ENCODE results near the gene CSF3.

Gene CSF3

DNA sequence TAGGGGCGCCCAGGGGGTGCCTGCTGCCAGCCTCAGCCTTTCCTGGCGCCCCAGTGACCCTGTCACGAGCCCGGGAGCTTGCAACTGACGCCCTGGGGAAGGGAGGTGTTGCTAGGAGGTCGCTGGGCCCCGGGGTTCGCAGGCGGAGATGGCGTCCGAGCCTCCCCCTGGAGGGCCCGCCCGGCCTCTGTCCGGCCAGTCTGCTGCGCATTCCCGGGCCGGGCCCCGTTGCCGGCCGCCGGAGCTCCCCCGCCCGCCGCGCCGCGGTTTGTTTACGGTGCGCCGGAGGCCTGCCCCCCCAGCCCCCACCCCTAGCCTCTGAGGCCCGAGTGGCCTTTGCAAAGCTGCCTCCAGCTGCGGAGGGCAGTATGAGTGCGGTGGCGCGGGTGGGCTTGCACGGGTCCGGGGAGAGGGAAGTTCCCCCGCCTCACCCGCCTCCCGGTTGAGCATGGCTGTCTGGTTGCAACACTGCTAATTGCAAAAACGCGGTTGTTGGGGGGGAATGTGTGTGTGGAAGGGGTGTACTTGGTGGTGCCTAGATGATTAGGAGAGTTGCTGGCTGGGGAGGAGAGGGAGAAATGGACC lies 48.0 kb downstream of the CSF3 start:
- no peak for DNase-seq

DNA sequence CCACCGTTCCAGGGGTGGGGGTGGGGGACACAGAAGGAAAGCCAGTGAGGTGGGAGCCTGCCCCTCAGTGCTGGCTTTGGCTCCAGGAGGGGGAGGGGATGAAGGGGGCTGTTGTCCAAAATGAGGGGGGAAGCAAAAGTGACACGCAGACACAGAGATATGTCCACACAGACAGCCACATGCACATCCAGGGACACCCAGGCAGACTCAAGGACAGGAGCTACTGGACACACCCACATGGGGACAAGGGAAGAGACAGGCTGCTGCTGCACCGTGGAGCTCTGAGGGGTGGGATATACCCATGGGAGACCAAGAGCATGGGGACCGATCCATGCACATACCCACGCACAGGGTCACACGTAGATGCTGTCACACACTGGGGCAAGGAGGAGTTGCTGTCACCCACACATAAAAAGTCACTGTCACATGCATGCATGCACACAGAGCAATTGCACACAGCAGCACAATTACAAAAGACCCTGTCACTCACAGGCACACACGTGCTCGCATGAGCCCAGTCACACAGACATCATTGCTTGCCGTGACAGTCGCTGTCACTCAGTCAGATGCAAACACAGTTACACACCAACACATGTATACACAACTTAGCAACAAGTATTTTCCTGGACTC lies 48.8 kb downstream of the CSF3 start:
- DNase-seq, result no peak

DNA sequence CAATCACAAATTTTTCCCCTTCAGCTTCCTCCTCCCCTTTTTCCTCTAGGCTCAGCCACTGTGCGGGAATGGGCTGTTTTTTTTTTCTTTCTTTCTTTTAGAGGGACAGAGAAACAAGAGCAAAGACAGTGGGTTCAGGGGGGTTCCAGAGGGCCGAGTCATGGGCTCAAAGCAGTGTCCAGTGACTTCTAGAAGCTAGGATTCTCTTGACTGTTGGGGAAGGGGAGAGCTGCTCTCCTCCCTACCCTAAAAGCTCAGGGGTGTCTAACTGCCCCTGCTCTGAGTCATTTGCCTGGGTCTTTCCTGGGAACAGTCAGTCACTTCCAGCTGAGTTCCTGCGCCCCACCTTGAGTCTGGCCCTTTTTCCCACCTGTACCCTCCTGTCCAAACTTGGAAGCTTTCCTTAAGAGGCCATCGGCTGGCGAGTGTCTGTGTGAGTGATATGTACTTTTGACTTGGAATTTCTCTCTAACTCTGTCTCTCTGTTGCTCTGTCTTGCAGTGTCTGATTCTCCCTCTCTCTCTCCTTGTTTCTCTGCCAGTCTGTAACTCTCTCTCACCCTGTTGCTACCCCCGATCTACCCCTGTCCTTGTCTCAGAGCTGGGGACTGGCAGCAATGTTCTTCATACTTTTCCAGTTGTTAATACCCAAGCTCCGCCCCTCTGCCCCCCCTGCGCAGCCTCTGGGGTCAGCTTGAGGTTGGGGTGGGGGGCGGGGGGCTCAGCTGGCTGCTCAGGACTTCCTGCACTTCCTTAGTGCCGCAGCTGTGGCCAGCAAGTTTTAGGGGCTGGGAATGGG lies 49.9 kb downstream of the CSF3 start:
- DNase-seq, result no peak

DNA sequence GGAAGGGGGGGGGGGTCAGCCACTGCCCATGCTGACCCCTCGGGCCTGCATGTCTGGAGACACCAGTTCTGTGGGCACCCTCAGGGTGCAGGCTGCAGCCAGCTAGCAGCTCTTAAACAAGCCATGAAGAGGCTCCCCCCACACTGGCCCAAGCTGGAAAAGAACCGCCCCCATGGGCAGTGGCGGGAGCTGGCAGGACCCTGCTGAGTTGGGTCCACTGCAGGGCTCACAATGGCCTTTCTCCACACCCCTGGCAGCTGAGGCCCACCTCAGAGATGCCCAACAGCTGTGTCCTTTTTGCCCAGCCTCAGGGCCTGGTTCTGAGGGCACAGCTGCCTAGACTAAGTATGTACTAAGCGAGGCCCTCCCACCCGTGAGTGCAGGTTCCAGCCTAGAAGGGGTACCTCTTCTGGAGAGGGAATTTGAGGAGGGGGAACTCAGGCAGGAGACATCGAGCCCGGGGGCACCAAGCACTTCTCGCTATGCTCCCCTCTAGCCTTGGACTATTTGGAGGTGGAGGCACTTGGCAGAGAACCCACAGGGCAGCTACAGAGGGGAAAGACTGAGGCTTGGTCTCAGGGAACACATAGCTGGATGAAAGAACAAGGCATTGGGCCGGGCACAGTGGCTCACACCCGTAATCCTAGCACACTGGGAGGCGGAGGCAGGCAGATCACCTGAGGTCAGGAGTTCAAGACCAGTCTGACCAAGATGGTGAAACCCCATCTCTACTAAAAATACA lies 50.7 kb downstream of the CSF3 start:
- DNase-seq, result no peak

Measured in NCI-H774 (cell line).